Measurements from ENCODE around the gene SOS2.

Gene SOS2

DNA sequence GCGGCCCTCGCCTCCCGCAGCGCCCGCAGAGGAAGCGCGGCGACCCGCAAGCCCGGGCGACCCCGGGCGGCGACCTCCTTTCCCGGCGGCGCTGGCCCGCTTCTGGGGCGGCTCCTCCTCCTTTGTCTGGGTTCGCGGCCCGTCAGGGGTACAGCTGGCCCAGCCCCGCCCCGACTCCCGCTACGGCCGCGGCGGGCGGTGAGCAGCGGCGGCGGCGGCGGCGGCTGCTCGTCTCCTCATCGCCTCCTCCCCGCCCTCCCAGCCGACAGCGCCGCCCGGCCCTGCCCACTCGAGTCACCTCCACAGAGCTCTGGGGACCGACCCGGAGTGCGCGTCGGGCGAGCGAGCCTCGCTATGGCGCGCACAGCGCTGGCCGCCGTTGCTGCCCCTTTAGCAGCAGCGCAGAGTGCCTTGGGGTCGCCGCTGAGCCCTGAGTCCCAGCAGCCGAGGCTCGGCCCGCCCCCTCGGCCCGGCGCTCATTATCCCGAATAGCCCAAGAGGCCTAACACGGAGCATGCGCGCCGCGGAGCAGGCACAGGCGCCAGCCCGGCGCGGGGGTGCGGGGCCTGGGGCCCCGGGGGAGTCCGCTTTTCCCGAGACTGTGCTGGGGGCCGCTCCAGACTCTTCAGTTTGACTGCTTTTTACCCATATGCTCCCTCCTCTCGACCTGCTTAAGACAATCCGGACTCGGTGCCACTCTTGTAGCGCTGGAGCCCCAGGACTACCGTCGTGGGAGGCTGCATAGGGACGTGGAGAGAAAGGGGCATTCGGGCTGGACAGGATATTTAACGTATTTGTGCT lies at the start of gene SOS2:
Gene SOS2 (minus strand): TSS at position 104 of the 801 bp plus-strand sequence. CDS start 295 bp downstream, outside the sequence.
- peak within 1 kb of the TSS; percentile 49; the same call in 1 of the 2 replicates for H3K9ac ChIP-seq
- TF ChIP-seq, protein P1, sequence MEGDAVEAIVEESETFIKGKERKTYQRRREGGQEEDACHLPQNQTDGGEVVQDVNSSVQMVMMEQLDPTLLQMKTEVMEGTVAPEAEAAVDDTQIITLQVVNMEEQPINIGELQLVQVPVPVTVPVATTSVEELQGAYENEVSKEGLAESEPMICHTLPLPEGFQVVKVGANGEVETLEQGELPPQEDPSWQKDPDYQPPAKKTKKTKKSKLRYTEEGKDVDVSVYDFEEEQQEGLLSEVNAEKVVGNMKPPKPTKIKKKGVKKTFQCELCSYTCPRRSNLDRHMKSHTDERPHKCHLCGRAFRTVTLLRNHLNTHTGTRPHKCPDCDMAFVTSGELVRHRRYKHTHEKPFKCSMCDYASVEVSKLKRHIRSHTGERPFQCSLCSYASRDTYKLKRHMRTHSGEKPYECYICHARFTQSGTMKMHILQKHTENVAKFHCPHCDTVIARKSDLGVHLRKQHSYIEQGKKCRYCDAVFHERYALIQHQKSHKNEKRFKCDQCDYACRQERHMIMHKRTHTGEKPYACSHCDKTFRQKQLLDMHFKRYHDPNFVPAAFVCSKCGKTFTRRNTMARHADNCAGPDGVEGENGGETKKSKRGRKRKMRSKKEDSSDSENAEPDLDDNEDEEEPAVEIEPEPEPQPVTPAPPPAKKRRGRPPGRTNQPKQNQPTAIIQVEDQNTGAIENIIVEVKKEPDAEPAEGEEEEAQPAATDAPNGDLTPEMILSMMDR (conservative IDR thresholded peaks at IDR 0.05; ENCODE audit: low read depth, low read length) = no peak
- peaks cover 26% of the 10 kb centered on the region; the same call in 1 of the 2 replicates for H3K79me2 ChIP-seq (ENCODE audit: insufficient read depth, low read depth)
- H3K4me2 ChIP-seq = peak within 1 kb of the TSS; percentile 67
- H3K27ac ChIP-seq = peak within 1 kb of the TSS; percentile 26; the same call in 1 of the 2 replicates
- H3K4me1 ChIP-seq (ENCODE audit: low read depth, poor library complexity, severe bottlenecking) = peaks cover 15% of the 10 kb centered on the region
- no peaks in the 10 kb centered on the region for H4K20me1 ChIP-seq (ENCODE audit: insufficient read depth)
- no peaks in the 10 kb centered on the region for H3K36me3 ChIP-seq (ENCODE audit: insufficient read depth)
- H2AFZ ChIP-seq (ENCODE audit: low read depth) = peak within 1 kb of the TSS; percentile 97
- no peaks in the 10 kb centered on the region for H3K27me3 ChIP-seq (ENCODE audit: insufficient read depth, low read depth)
- H3K4me3 ChIP-seq (IDR thresholded peaks at IDR 0.05; ENCODE audit: insufficient read depth, low read depth, low read length) = no peak within 1 kb of the TSS

DNA sequence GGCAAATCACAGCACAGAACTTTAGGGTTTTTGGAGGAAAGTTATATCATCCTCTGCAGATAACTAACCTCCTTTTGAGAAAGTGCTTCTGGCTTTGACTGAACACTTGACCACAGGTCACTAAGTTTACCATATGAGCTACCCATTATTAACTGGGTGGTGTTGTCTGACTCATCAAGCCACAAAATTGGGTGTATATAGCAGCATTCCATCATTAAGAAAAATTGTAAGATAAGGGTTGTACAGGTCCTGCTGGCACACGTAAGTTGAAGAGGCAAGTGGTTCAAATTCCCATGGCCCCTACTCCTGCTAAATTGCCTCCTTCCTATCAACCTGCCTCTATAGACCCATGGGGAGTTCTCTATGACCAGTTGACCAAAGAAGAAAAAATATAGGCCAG lies 41.1 kb upstream of the SOS2 start:
- Histone ChIP-seq H3K9ac (no peak overlapping the region), H3K36me3 (ENCODE audit: insufficient read depth) (no peaks in the 10 kb centered on the region), H3K4me1 (ENCODE audit: low read depth, poor library complexity, severe bottlenecking) (no peaks in the 10 kb centered on the region)

DNA sequence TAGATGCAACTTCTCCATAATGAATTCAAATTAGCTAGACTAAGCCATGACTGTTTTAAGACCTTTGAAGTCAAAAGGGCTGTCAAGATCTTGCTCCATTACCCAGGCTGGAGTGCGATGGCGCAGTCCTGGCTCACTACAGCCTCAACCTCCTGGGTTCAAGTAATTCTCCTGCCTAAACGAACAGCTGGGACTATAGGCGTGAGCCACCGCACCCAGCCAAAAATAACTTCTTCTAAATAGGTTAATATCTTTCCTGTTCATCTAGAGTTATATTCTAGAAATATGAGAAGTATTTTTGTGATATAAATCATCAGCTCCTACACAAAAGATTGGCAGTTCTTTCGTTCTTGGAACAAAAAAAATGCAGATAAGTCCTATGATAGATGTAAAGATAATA lies 39.6 kb upstream of the SOS2 start:
- H3K9ac ChIP-seq = no peak overlapping the region
- TF ChIP-seq, protein P1 (conservative IDR thresholded peaks at IDR 0.05; ENCODE audit: low read depth, low read length) = no peak
- no peak overlapping the region for H2AFZ ChIP-seq (ENCODE audit: low read depth)
- H3K79me2 ChIP-seq (ENCODE audit: insufficient read depth, low read depth) = no peaks in the 10 kb centered on the region
- H4K20me1 ChIP-seq (ENCODE audit: insufficient read depth) = no peaks in the 10 kb centered on the region
- H3K4me3 ChIP-seq (IDR thresholded peaks at IDR 0.05; ENCODE audit: insufficient read depth, low read depth, low read length) = no peak overlapping the region
- no peak overlapping the region for H3K27ac ChIP-seq
- no peak overlapping the region for H3K4me2 ChIP-seq
- H3K4me1 ChIP-seq (ENCODE audit: low read depth, poor library complexity, severe bottlenecking) = no peaks in the 10 kb centered on the region
- no peaks in the 10 kb centered on the region for H3K27me3 ChIP-seq (ENCODE audit: insufficient read depth, low read depth)
- H3K36me3 ChIP-seq (ENCODE audit: insufficient read depth) = no peaks in the 10 kb centered on the region

More for the DNA sequence above, 41.1 kb upstream of the SOS2 start:
- Histone ChIP-seq H3K27ac (no peak overlapping the region), H2AFZ (ENCODE audit: low read depth) (no peak overlapping the region), H4K20me1 (ENCODE audit: insufficient read depth) (no peaks in the 10 kb centered on the region), H3K4me3 (IDR thresholded peaks at IDR 0.05; ENCODE audit: insufficient read depth, low read depth, low read length) (no peak overlapping the region), H3K4me2 (no peak overlapping the region), H3K79me2 (ENCODE audit: insufficient read depth, low read depth) (no peaks in the 10 kb centered on the region), H3K27me3 (ENCODE audit: insufficient read depth, low read depth) (no peaks in the 10 kb centered on the region)
- TF ChIP-seq, protein P1 (conservative IDR thresholded peaks at IDR 0.05; ENCODE audit: low read depth, low read length) = no peak

DNA sequence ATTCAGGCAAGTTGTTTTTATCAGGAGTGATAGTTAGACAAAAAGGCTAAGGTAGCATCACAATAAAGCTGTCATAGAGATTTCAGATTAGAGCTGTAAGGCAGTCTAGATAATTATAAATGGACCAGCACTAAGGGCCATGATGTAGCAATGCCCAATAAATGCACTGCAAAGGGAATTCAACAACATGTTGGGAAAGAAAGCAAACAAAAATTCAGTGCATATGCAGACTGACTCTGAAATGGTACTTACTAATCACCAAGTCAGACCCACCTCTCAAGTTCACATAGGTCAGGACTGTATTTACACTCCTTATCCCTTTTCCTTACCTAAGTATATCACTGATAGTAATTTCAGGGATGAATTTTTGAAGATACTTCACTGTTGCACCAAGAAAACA lies 33.7 kb upstream of the SOS2 start:
- H3K79me2 ChIP-seq (ENCODE audit: insufficient read depth, low read depth) = no peaks in the 10 kb centered on the region
- TF ChIP-seq, protein P1 (conservative IDR thresholded peaks at IDR 0.05; ENCODE audit: low read depth, low read length) = no peak
- no peak overlapping the region for H3K4me2 ChIP-seq
- H3K27ac ChIP-seq = no peak overlapping the region
- H3K9ac ChIP-seq = no peak overlapping the region
- H4K20me1 ChIP-seq (ENCODE audit: insufficient read depth) = no peaks in the 10 kb centered on the region
- H3K36me3 ChIP-seq (ENCODE audit: insufficient read depth) = no peaks in the 10 kb centered on the region
- H2AFZ ChIP-seq (ENCODE audit: low read depth) = no peak overlapping the region
- no peaks in the 10 kb centered on the region for H3K4me1 ChIP-seq (ENCODE audit: low read depth, poor library complexity, severe bottlenecking)
- H3K4me3 ChIP-seq (IDR thresholded peaks at IDR 0.05; ENCODE audit: insufficient read depth, low read depth, low read length) = no peak overlapping the region
- H3K27me3 ChIP-seq (ENCODE audit: insufficient read depth, low read depth) = no peaks in the 10 kb centered on the region
